GM12891 (cell line): ENCODE results near the gene ZIC1.

Source experiments
- PAX5 ChIP-seq: IDR thresholded peaks from 2 replicates; pipeline ENCODE4 v1.6.1; 2011; ENCODE audit warnings: low read length, moderate library complexity, mild to moderate bottlenecking; ENCODE audit not compliant: insufficient read depth, severe bottlenecking
- POLR2A ChIP-seq: IDR thresholded peaks from 2 replicates; pipeline ENCODE4 v1.6.1; 2011; ENCODE audit warnings: low read depth, low read length, control low read depth
- POLR2AphosphoS5 ChIP-seq: IDR thresholded peaks from 2 replicates; pipeline ENCODE4 v1.6.1; 2011; ENCODE audit warnings: low read depth, low read length, control low read depth
- SPI1 ChIP-seq: IDR thresholded peaks from 2 replicates; pipeline ENCODE4 v1.6.1; 2011; ENCODE audit warnings: low read depth, low read length, control low read depth
- TAF1 ChIP-seq: IDR thresholded peaks from 2 replicates; pipeline ENCODE4 v1.6.1; 2011; ENCODE audit warnings: low read depth, low read length, control low read depth

- TF ChIP-seq POLR2A (no peak), POLR2AphosphoS5 (no peak), PAX5 (no peak), TAF1 (no peak), SPI1 (no peak)
These were observed 15.6 kb downstream of the ZIC1 start for GRCh38 chr3:147424581-147425387.
